HepG2 (cell line): ENCODE data around the gene MMRN2. TPM values are rescaled to one million over a fixed set of nuclear protein-coding genes. Genes with fewer than 3 reads are reported as not detected.
A peak's percentile ranks its signal among the peaks of the same experiment; 100 is the strongest.

Experiments used
- AHDC1 ChIP-seq: sonication (generic); formaldehyde crosslinking; IDR thresholded peaks from 2 replicates; pipeline ENCODE4 v1.5.1; 2020; ENCODE audit warnings: mild to moderate bottlenecking, missing genetic modification reagents, borderline replicate concordance
- BHLHE40 ChIP-seq: IDR thresholded peaks from 2 replicates; pipeline ENCODE4 v1.6.1; 2011; ENCODE audit warnings: low read length, improper control_type of control experiment
- DZIP1 ChIP-seq: sonication (generic); formaldehyde crosslinking; IDR thresholded peaks from 2 replicates; pipeline ENCODE4 v1.5.0; 2020; ENCODE audit warnings: mild to moderate bottlenecking, missing genetic modification reagents
- HMGXB4 ChIP-seq, 2 experiments: sonication (generic) in 1 of 2; formaldehyde crosslinking in 1 of 2; IDR thresholded peaks; 2 replicates each; pipeline versions ENCODE4 v1.4.0 to v1.6.1; 2018 to 2020; ENCODE audit warnings: missing genetic modification reagents in 2 of 2, borderline replicate concordance in 1 of 2, low read depth in 1 of 2, mild to moderate bottlenecking in 1 of 2, missing biosample characterization in 1 of 2
- HOMEZ ChIP-seq: IDR thresholded peaks from 2 replicates; pipeline ENCODE4 v1.6.1; 2016; ENCODE audit warnings: low read depth
- NCOA1 ChIP-seq: sonication (generic); formaldehyde crosslinking; IDR thresholded peaks from 2 replicates; pipeline ENCODE4 v1.9.0; 2021; ENCODE audit warnings: missing genetic modification reagents
- REL ChIP-seq: sonication (generic); formaldehyde crosslinking; conservative IDR thresholded peaks from 2 replicates; pipeline ENCODE4 v1.8.0; 2022; ENCODE audit warnings: mild to moderate bottlenecking, missing genetic modification reagents, moderate library complexity
- SALL1 ChIP-seq: sonication (generic); formaldehyde crosslinking; IDR thresholded peaks from 2 replicates; pipeline ENCODE4 v1.8.0; 2022; ENCODE audit warnings: mild to moderate bottlenecking, missing genetic modification reagents
- SP1 ChIP-seq, 2 experiments: fragments of 450-650 bp in 1 of 2; sonication (generic) in 1 of 2; formaldehyde crosslinking in 1 of 2; IDR thresholded peaks; 2 replicates each; pipeline versions ENCODE4 v1.4.0 to v1.6.1; 2016 to 2020; ENCODE audit warnings: missing genetic modification reagents in 1 of 2
- ZFYVE20 ChIP-seq: sonication (generic); formaldehyde crosslinking; IDR thresholded peaks from 2 replicates; pipeline ENCODE4 v1.8.0; 2023; ENCODE audit warnings: low read depth, mild to moderate bottlenecking, moderate library complexity, missing genetic modification reagents, borderline replicate concordance
- ZNF292 ChIP-seq: sonication (generic); formaldehyde crosslinking; IDR thresholded peaks from 2 replicates; pipeline ENCODE4 v1.8.1; 2022; ENCODE audit warnings: mild to moderate bottlenecking, low read depth, missing genetic modification reagents, borderline replicate concordance
- ZNF350 ChIP-seq: sonication (generic); formaldehyde crosslinking; IDR thresholded peaks from 2 replicates; pipeline ENCODE4 v1.4.0; 2020; ENCODE audit warnings: mild to moderate bottlenecking, low read depth, missing genetic modification reagents, borderline replicate concordance
- ZNF556 ChIP-seq: sonication (generic); formaldehyde crosslinking; IDR thresholded peaks from 2 replicates; pipeline ENCODE4 v1.4.0; 2020; ENCODE audit warnings: mild to moderate bottlenecking, missing genetic modification reagents, borderline replicate concordance
- ZNF580 ChIP-seq: IDR thresholded peaks from 2 replicates; pipeline ENCODE4 v1.6.1; 2016; ENCODE audit warnings: low read depth, borderline replicate concordance
- polyA plus RNA-seq, 8 experiments: library from polyadenylated mRNA; depleted of rRNA in 3 of 8; stranded (reverse) in 7 of 8; unstranded in 1 of 8; fragments of >200 nt; fragmentation: Illumina TruSeq in 4 of 8; extraction: Trizol in 4 of 8; gene quantifications; 2 replicates each; pipeline versions ENCODE4 v1.2.1 to v1.2.3, GENCODE V29; 2011 to 2016; ENCODE audit warnings: low read depth in 4 of 8, missing spikeins in 1 of 8, mixed read lengths in 1 of 8; ENCODE audit not compliant: insufficient read depth in 1 of 8
- total RNA-seq, 5 experiments: library from RNA; depleted of rRNA; stranded (reverse); fragments of >200 nt; fragmentation: Illumina TruSeq; extraction: Trizol; gene quantifications; 2 replicates each; pipeline ENCODE4 v1.2.3, GENCODE V29; 2016; ENCODE audit warnings: low read depth in 1 of 5

MMRN2 gene
- total and polyA plus RNA-seq, 2 of the 13 experiments (the other 11 are each of a cell fraction or from before 2014, with no cell fraction given) = 0.04 TPM; not detected in 1

- no peak for TF ChIP-seq ZNF556
- peak; percentile 28 to 86; a peak in 2 of 4 replicates for TF ChIP-seq HMGXB4 (CRISPR knock-in tag; IDR thresholded peaks at IDR 0.05; ENCODE audit: borderline replicate concordance in 1 of 2, low read depth in 1 of 2)
- no peak for TF ChIP-seq DZIP1 (CRISPR knock-in tag)
- no peak for TF ChIP-seq ZFYVE20 (CRISPR knock-in tag)
- TF ChIP-seq BHLHE40 = peak; percentile 64
- TF ChIP-seq NCOA1 (CRISPR knock-in tag) = no peak
- peak; percentile 34; the same call in 1 of the 2 replicates for TF ChIP-seq ZNF292 (CRISPR knock-in tag)
- TF ChIP-seq SALL1 (CRISPR knock-in tag) = peak; percentile 31; the same call in 1 of the 2 replicates
- no peak for TF ChIP-seq SP1 (IDR thresholded peaks at IDR 0.05)
- TF ChIP-seq SP1 (CRISPR knock-in tag; IDR thresholded peaks at IDR 0.05) = peak; percentile 77
- 0 out of 2 replicates have a peak, but pooled peaks have one; percentile 32 for TF ChIP-seq HOMEZ (CRISPR knock-in tag)
- no peak for TF ChIP-seq AHDC1
- TF ChIP-seq REL (CRISPR knock-in tag) = no peak
- TF ChIP-seq ZNF350 = peak; percentile 26; the same call in 1 of the 2 replicates
- peak; percentile 49; the same call in 1 of the 2 replicates for TF ChIP-seq ZNF580 (CRISPR knock-in tag)
These were observed 2.8 kb upstream of the MMRN2 start (continued) for GRCh38 chr10:86960003-86960862.
